NT2/D1 (cell line): Measurements from ENCODE around the gene ANKRD45.

Experiments
- SUZ12 ChIP-seq: IDR thresholded peaks from 2 replicates; pipeline ENCODE4 v1.6.1; 2011; ENCODE audit not compliant: insufficient read length, insufficient read depth; ENCODE audit errors: extremely low read depth
- YY1 ChIP-seq: IDR thresholded peaks from 2 replicates; pipeline ENCODE4 v1.6.1; 2011; ENCODE audit not compliant: insufficient read length, insufficient read depth
- ZNF274 ChIP-seq: IDR thresholded peaks from 2 replicates; pipeline ENCODE4 v1.6.1; 2011; ENCODE audit warnings: mild to moderate bottlenecking, low read depth, low read length

GRCh38 chr1:173669491-173669941, at the start of gene ANKRD45:
- TF ChIP-seq YY1 (no peak), SUZ12 (no peak), ZNF274 (no peak)
